SU-DHL-6 (cell line): Measurements from ENCODE around the gene MBD3L2B.

Source experiments
- CTCF ChIP-seq: fragments of 200-600 bp; sonication (generic); IDR thresholded peaks from one replicate; pipeline ENCODE4 v1.5.1; 2017; ENCODE audit warnings: antibody characterized with exemption, mild to moderate bottlenecking, low read length, moderate library complexity; ENCODE audit not compliant: insufficient read depth, poor library complexity, severe bottlenecking
- EZH2phosphoT487 ChIP-seq: fragments of 200-600 bp; sonication (generic), shearing (Covaris generic); conservative IDR thresholded peaks from 2 replicates; pipeline ENCODE4 v1.6.1; 2018; ENCODE audit warnings: mild to moderate bottlenecking, antibody characterized with exemption, low read length, moderate library complexity, mixed read lengths

GRCh38 chr19:7013678-7014077 lies 7.6 kb downstream of the MBD3L2B start:
- no peak for TF ChIP-seq CTCF
- TF ChIP-seq EZH2phosphoT487: no peak
